ENCODE measurements around the gene CLIC4. TPM values are rescaled to one million over a fixed set of nuclear protein-coding genes. Genes with fewer than 3 reads are reported as not detected.

The CLIC4 gene
- total and polyA plus RNA-seq, 8 donors, result 12.0 to 86.7 (median 24.8) TPM

DNA sequence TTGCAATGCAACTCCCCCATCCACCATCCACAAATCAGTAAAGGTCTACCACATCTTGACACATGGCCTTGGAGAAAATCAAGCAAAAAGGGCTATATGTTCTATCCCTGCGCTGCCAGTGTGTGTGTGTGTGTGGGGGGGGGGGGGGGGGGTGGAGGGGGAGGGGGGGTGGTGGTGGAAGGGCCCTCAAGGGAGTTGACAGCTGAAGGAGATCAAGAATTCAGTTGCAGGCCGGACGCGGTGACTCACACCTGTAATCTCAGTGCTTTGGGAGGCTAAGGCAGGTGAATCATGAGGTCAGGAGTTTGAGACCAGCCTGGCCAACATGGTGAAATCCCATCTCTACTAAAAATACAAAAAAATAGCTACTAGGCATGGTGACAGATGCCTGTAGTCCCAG, 37.6 kb upstream of the CLIC4 start:
- Histone ChIP-seq H3K27ac (no peak overlapping the region), H3K27me3 (no peaks in the 10 kb centered on the region), H3K4me3 (no peak overlapping the region), H3K9me3 (no peaks in the 10 kb centered on the region), H3K4me1 (peaks cover 0 to 3% (median 0%) of the 10 kb centered on the region in 3 donors), H3K36me3 (no peaks in the 10 kb centered on the region)
- intact Hi-C loops (cut with DNase I), result no loop called here
- TF ChIP-seq, protein P1, sequence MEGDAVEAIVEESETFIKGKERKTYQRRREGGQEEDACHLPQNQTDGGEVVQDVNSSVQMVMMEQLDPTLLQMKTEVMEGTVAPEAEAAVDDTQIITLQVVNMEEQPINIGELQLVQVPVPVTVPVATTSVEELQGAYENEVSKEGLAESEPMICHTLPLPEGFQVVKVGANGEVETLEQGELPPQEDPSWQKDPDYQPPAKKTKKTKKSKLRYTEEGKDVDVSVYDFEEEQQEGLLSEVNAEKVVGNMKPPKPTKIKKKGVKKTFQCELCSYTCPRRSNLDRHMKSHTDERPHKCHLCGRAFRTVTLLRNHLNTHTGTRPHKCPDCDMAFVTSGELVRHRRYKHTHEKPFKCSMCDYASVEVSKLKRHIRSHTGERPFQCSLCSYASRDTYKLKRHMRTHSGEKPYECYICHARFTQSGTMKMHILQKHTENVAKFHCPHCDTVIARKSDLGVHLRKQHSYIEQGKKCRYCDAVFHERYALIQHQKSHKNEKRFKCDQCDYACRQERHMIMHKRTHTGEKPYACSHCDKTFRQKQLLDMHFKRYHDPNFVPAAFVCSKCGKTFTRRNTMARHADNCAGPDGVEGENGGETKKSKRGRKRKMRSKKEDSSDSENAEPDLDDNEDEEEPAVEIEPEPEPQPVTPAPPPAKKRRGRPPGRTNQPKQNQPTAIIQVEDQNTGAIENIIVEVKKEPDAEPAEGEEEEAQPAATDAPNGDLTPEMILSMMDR (IDR thresholded peaks at IDR 0.05), result no peak
- FAIRE-seq (no peak), ATAC-seq (no peak), DNase-seq (no peak)
- WGBS, 2 donors, result 53 to 74% methylated on average over 3 to 4 of the region's 4 CpGs

DNA sequence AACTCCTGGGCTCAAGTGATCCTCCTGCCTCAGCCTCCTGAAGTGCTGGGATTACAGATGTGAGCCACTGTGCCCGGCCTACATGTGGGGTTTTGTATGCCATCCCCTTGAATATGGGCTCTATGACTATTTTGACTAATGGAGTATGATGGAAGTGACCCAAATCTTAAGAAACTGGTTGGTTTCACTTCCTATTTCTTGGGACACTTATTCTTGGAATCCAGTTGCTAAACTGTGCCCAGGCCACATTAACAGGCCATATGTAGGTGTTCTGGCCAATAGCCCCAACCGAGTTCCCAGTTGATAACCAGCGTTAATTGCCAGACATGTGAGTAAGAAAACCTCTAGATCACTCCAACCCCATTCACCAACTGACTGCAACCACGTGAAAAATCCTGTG, 36.3 kb upstream of the CLIC4 start:
- WGBS, 2 donors, result 88 to 94% methylated on average over 4 of the region's 4 CpGs
- H3K4me1 ChIP-seq, result peaks cover 0 to 3% (median 0%) of the 10 kb centered on the region in 3 donors
- ATAC-seq (no peak), FAIRE-seq (no peak), DNase-seq (no peak)
- H3K27me3 ChIP-seq, result no peaks in the 10 kb centered on the region
- TF ChIP-seq, protein P1 (IDR thresholded peaks at IDR 0.05), result no peak
- intact Hi-C loops (cut with DNase I), result no loop called here
- H3K4me3 ChIP-seq, result no peak overlapping the region
- H3K27ac ChIP-seq, result no peak overlapping the region
- H3K9me3 ChIP-seq, result no peaks in the 10 kb centered on the region
- no peaks in the 10 kb centered on the region for H3K36me3 ChIP-seq

DNA sequence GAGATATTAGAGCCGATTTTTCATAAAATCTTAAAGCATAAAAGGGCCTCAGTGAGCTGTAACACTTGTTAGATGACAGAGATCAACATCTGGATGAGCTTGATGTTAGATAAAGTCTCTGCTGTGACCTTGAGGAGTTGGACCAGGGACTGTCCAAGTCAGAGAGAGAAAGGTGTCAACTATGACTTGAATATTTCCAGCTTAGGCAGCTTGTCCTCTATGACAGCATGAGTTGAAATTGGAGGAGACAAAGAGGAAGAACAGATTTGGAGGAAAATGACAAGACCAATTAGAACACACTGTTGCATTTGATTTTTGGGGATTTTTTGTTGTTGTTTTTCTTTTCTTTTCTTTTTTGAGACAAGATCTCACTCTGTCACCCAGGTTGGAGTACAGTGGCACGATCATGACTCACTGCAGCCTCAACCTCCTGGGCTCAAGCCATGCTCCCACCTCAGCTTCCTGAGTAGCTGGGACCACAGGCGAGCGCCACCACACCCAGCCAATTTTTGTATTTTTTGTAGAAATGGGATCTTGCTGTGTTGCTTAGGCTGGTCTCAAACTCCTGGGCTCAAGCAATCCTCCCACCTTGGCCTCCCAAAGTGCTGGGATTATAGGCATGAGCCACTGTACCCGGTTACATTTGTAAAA, 35.3 kb upstream of the CLIC4 start:
- no peak for FAIRE-seq
- Histone ChIP-seq H3K27me3 (no peaks in the 10 kb centered on the region), H3K36me3 (no peaks in the 10 kb centered on the region), H3K27ac (no peak overlapping the region), H3K4me3 (no peak overlapping the region), H3K4me1 (peaks cover 0 to 3% (median 0%) of the 10 kb centered on the region in 3 donors), H3K9me3 (no peaks in the 10 kb centered on the region)
- intact Hi-C loops (cut with DNase I), result no loop called here
- WGBS, 2 donors, result 86 to 89% methylated on average over 5 of the region's 5 CpGs
- ATAC-seq, result no peak
- TF ChIP-seq, protein P1 (IDR thresholded peaks at IDR 0.05), result no peak
- no peak for DNase-seq

DNA sequence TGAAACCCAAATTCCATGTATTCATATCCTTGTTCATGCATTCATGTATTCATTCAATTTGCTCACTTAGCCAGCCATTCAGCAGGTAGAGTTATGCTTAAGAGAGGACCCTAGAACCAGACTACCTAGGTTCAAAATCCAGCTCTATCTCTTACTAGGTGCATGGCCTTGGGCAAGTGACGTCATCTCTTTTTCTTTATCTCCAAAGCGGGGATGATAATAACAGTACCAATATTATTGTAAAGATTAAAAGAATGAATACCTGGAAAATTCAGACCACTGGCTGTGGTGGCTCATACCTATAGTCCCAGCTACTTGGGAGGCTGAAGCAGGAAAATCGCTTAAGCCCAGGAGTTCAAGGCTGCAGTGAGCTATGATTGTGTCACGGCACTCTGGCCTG, 33.9 kb upstream of the CLIC4 start:
- Histone ChIP-seq H3K36me3 (no peaks in the 10 kb centered on the region), H3K9me3 (no peaks in the 10 kb centered on the region), H3K4me3 (no peak overlapping the region), H3K27me3 (no peaks in the 10 kb centered on the region), H3K4me1 (peaks cover 0 to 3% (median 0%) of the 10 kb centered on the region in 3 donors), H3K27ac (no peak overlapping the region)
- TF ChIP-seq, protein P1 (IDR thresholded peaks at IDR 0.05), result no peak
- no peak for DNase-seq
- no peak for FAIRE-seq
- intact Hi-C loops (cut with DNase I), result no loop called here
- peak in 3 of 4 donors; percentile 26 to 57 (median 40) for ATAC-seq
- WGBS, 2 donors, result 39 to 54% methylated on average over 4 of the region's 4 CpGs

DNA sequence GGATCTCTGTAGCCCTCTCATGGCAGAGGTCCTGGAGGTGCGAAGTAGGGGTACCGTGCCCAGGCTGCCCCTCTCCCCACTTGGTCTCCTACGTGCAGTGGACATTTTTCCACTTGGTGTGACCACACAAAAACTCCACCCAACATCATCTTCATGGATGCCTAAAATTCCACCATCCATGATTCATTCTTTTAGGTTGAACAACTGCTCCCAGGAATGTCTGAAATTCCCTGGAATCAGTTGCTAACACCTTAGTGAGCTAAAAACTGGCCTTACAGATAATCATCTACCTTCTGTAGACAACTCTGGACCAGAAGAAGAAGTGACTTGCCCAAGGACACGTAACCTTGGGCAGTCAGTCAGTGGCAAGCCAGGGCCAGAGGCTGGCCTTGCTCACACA, 32.1 kb upstream of the CLIC4 start:
- Histone ChIP-seq H3K4me1 (peaks cover 0 to 8% (median 4%) of the 10 kb centered on the region in 3 donors), H3K4me3 (no peak overlapping the region), H3K36me3 (no peaks in the 10 kb centered on the region), H3K27me3 (no peaks in the 10 kb centered on the region), H3K27ac (no peak overlapping the region), H3K9me3 (no peaks in the 10 kb centered on the region)
- DNase-seq (no peak), ATAC-seq (no peak), FAIRE-seq (no peak)
- TF ChIP-seq, protein P1 (IDR thresholded peaks at IDR 0.05), result no peak
- WGBS, 2 donors, result 91% methylated on average over 4 of the region's 4 CpGs
- intact Hi-C loops (cut with DNase I), result no loop called here

All from pancreas (tissue), 10 donors.